NCI-H82 (cell line): ENCODE measurements around the gene B3GNT4.
"Not testable (repeated sequence)": the region's sequence is repeated elsewhere in the genome, so short reads cannot be mapped to it uniquely, and the experiment has no call there.

Experiments used
- DNase-seq: peaks from one replicate; lab custom pipeline; 2025; lab: John Stamatoyannopoulos, UW

B3GNT4 gene

GRCh38 chr12:122203301-122204166 is at the start of gene B3GNT4:
TSS of gene B3GNT4 (plus strand) at chr12:122203709. CDS start at chr12:122204619, 910 bp downstream.
- DNase-seq: peak; percentile 77

- no peak for DNase-seq
Observed at GRCh38 chr12:122155705-122156104, 47.8 kb upstream of the B3GNT4 start.

- no peak for DNase-seq
Observed at GRCh38 chr12:122158700-122159285, 44.7 kb upstream of the B3GNT4 start.

- peak; percentile 39 for DNase-seq
Observed at GRCh38 chr12:122159882-122160281, 43.6 kb upstream of the B3GNT4 start.

- peak; percentile 29 for DNase-seq
Observed at GRCh38 chr12:122160761-122161160, 42.7 kb upstream of the B3GNT4 start.

- no peak for DNase-seq
Observed at GRCh38 chr12:122161682-122162081, 41.8 kb upstream of the B3GNT4 start.

- DNase-seq: no peak
Observed at GRCh38 chr12:122162976-122163375, 40.5 kb upstream of the B3GNT4 start.

GRCh38 chr12:122166422-122167349 is 36.8 kb upstream of the B3GNT4 start:
- peak; percentile 96 for DNase-seq

GRCh38 chr12:122167356-122167925 is 36.1 kb upstream of the B3GNT4 start:
- DNase-seq: no peak

GRCh38 chr12:122168492-122168891 is 35.0 kb upstream of the B3GNT4 start:
- DNase-seq: no peak

- no peak for DNase-seq
Observed at GRCh38 chr12:122171399-122171798, 32.1 kb upstream of the B3GNT4 start.

GRCh38 chr12:122172262-122172939 is 31.1 kb upstream of the B3GNT4 start:
- DNase-seq: no peak

- no peak for DNase-seq
Observed at GRCh38 chr12:122174155-122174845, 29.2 kb upstream of the B3GNT4 start, which contains the start of gene IL31. TSS of gene IL31 (minus strand) at chr12:122174221. CDS start at chr12:122174172, 49 bp downstream.

GRCh38 chr12:122176473-122176872 is 27.0 kb upstream of the B3GNT4 start:
- not testable (repeated sequence) for DNase-seq

- peak; percentile 88 for DNase-seq
Observed at GRCh38 chr12:122182887-122183587, 20.5 kb upstream of the B3GNT4 start, which contains the start of gene LRRC43. TSS of gene LRRC43 (plus strand) at chr12:122183123. CDS start at chr12:122183145, 22 bp downstream.

- DNase-seq: peak; percentile 25
Observed at GRCh38 chr12:122183588-122183940, 19.9 kb upstream of the B3GNT4 start.

- no peak for DNase-seq
Observed at GRCh38 chr12:122184517-122184916, 19.0 kb upstream of the B3GNT4 start.

- DNase-seq: no peak
Observed at GRCh38 chr12:122185079-122185478, 18.4 kb upstream of the B3GNT4 start.

- no peak for DNase-seq
Observed at GRCh38 chr12:122185494-122186082, 17.9 kb upstream of the B3GNT4 start.
